Measurements from ENCODE around the gene BICD2.

DNA sequence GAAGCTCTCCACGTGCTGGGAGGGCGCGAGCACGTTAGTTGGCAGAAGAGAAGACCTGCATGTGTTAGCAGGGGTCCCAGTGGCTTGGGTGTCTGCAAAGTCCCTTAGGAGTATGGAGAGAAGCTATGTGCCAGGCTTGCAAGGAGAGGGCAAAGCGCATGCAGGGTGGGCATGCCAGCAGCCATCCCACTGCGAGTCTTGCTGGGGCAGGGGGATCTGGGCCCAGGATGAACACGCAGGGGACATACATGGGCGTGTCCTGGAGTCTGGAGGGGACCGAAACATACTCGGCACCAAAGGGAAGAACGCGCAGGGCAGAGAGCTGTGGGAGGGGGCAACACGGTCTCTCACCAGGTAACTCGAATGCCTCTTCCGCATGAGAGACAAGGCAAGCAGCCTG is 51.1 kb downstream of the BICD2 start:
- TF ChIP-seq ZFP30 (CRISPR knock-in tag; IDR thresholded peaks at IDR 0.05) (no peak), ZNF70 (CRISPR knock-in tag; IDR thresholded peaks at IDR 0.05) (no peak), TCF4 (CRISPR knock-in tag; IDR thresholded peaks at IDR 0.05; ENCODE audit: borderline replicate concordance) (no peak), ARNTL (CRISPR knock-in tag; IDR thresholded peaks at IDR 0.05; ENCODE audit: borderline replicate concordance, low read depth) (no peak), CSDC2 (CRISPR knock-in tag; IDR thresholded peaks at IDR 0.05) (no peak), ZFP3 (CRISPR knock-in tag; IDR thresholded peaks at IDR 0.05) (no peak), ZC3H10 (CRISPR knock-in tag; IDR thresholded peaks at IDR 0.05) (no peak), CREB5 (CRISPR knock-in tag; IDR thresholded peaks at IDR 0.05; ENCODE audit: low read depth) (no peak), TOX (CRISPR knock-in tag; IDR thresholded peaks at IDR 0.05; ENCODE audit: borderline replicate concordance) (no peak), GLIS3 (CRISPR knock-in tag; IDR thresholded peaks at IDR 0.05) (no peak), RARB (CRISPR knock-in tag; IDR thresholded peaks at IDR 0.05) (no peak), TSHZ2 (CRISPR knock-in tag; IDR thresholded peaks at IDR 0.05) (no peak)
- TF ChIP-seq, protein P1, sequence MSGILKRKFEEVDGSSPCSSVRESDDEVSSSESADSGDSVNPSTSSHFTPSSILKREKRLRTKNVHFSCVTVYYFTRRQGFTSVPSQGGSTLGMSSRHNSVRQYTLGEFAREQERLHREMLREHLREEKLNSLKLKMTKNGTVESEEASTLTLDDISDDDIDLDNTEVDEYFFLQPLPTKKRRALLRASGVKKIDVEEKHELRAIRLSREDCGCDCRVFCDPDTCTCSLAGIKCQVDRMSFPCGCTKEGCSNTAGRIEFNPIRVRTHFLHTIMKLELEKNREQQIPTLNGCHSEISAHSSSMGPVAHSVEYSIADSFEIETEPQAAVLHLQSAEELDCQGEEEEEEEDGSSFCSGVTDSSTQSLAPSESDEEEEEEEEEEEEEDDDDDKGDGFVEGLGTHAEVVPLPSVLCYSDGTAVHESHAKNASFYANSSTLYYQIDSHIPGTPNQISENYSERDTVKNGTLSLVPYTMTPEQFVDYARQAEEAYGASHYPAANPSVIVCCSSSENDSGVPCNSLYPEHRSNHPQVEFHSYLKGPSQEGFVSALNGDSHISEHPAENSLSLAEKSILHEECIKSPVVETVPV (CRISPR knock-in tag; IDR thresholded peaks at IDR 0.05) = no peak

Data from SK-N-SH treated with all-trans-retinoic acid at 6 μM for 48 hours (cell line).